ENCODE measurements around the gene FAM43A.
A peak's percentile ranks its signal among the peaks of the same experiment; 100 is the strongest.

FAM43A gene

GRCh38 chr3:194720048-194720447 lies 34.4 kb downstream of the FAM43A start:
- H3K9me3 ChIP-seq (ENCODE audit: insufficient read depth, low read length): no peaks in the 10 kb centered on the region

GRCh38 chr3:194723846-194724618 lies 38.3 kb downstream of the FAM43A start:
- no peak for DNase-seq (ENCODE audit: low read depth, low spot score)
- no peak overlapping the region for H3K4me3 ChIP-seq (ENCODE audit: insufficient read length, low read depth)
- peaks cover 3% of the 10 kb centered on the region for H3K4me1 ChIP-seq (ENCODE audit: insufficient read depth, insufficient read length)
- no peaks in the 10 kb centered on the region for H3K9me3 ChIP-seq (ENCODE audit: insufficient read depth, low read length)
- TF ChIP-seq SUZ12 (IDR thresholded peaks at IDR 0.05; ENCODE audit: extremely low read depth, insufficient read depth, insufficient read length) (no peak), YY1 (IDR thresholded peaks at IDR 0.05; ENCODE audit: insufficient read depth, insufficient read length) (no peak), ZNF274 (IDR thresholded peaks at IDR 0.05; ENCODE audit: low read depth, low read length) (no peak)
- no peaks in the 10 kb centered on the region for H3K27me3 ChIP-seq (ENCODE audit: insufficient read depth, insufficient read length)
- no peak overlapping the region for H3K9ac ChIP-seq (ENCODE audit: insufficient read length, low read depth)
- H3K36me3 ChIP-seq (ENCODE audit: insufficient read depth, insufficient read length, low read length): no peaks in the 10 kb centered on the region

More at GRCh38 chr3:194720048-194720447, 34.4 kb downstream of the FAM43A start:
- Histone ChIP-seq H3K9ac (ENCODE audit: insufficient read length, low read depth) (no peak overlapping the region), H3K36me3 (ENCODE audit: insufficient read depth, insufficient read length, low read length) (no peaks in the 10 kb centered on the region), H3K27me3 (ENCODE audit: insufficient read depth, insufficient read length) (no peaks in the 10 kb centered on the region), H3K4me1 (ENCODE audit: insufficient read depth, insufficient read length) (no peaks in the 10 kb centered on the region), H3K4me3 (ENCODE audit: insufficient read length, low read depth) (no peak overlapping the region)
- no peak for DNase-seq (ENCODE audit: low read depth, low spot score)
- TF ChIP-seq SUZ12 (IDR thresholded peaks at IDR 0.05; ENCODE audit: extremely low read depth, insufficient read depth, insufficient read length) (no peak), YY1 (IDR thresholded peaks at IDR 0.05; ENCODE audit: insufficient read depth, insufficient read length) (no peak), ZNF274 (IDR thresholded peaks at IDR 0.05; ENCODE audit: low read depth, low read length) (no peak)

GRCh38 chr3:194725346-194725745 lies 39.7 kb downstream of the FAM43A start:
- TF ChIP-seq YY1 (IDR thresholded peaks at IDR 0.05; ENCODE audit: insufficient read depth, insufficient read length): no peak
- TF ChIP-seq SUZ12 (IDR thresholded peaks at IDR 0.05; ENCODE audit: extremely low read depth, insufficient read depth, insufficient read length): no peak
- no peak for TF ChIP-seq ZNF274 (IDR thresholded peaks at IDR 0.05; ENCODE audit: low read depth, low read length)
- no peaks in the 10 kb centered on the region for H3K27me3 ChIP-seq (ENCODE audit: insufficient read depth, insufficient read length)
- H3K4me3 ChIP-seq (ENCODE audit: insufficient read length, low read depth): no peak overlapping the region
- DNase-seq (ENCODE audit: low read depth, low spot score): no peak
- H3K36me3 ChIP-seq (ENCODE audit: insufficient read depth, insufficient read length, low read length): no peaks in the 10 kb centered on the region
- no peak overlapping the region for H3K9ac ChIP-seq (ENCODE audit: insufficient read length, low read depth)
- H3K9me3 ChIP-seq (ENCODE audit: insufficient read depth, low read length): no peaks in the 10 kb centered on the region
- H3K4me1 ChIP-seq (ENCODE audit: insufficient read depth, insufficient read length): peaks cover 3% of the 10 kb centered on the region

GRCh38 chr3:194727435-194728128 lies 41.9 kb downstream of the FAM43A start:
- Histone ChIP-seq H3K27me3 (ENCODE audit: insufficient read depth, insufficient read length) (no peaks in the 10 kb centered on the region), H3K36me3 (ENCODE audit: insufficient read depth, insufficient read length, low read length) (no peaks in the 10 kb centered on the region), H3K4me1 (ENCODE audit: insufficient read depth, insufficient read length) (peaks cover 3% of the 10 kb centered on the region), H3K9ac (ENCODE audit: insufficient read length, low read depth) (peak overlapping the region; percentile 39), H3K9me3 (ENCODE audit: insufficient read depth, low read length) (no peaks in the 10 kb centered on the region), H3K4me3 (ENCODE audit: insufficient read length, low read depth) (no peak overlapping the region)
- TF ChIP-seq YY1 (IDR thresholded peaks at IDR 0.05; ENCODE audit: insufficient read depth, insufficient read length) (no peak), SUZ12 (IDR thresholded peaks at IDR 0.05; ENCODE audit: extremely low read depth, insufficient read depth, insufficient read length) (no peak), ZNF274 (IDR thresholded peaks at IDR 0.05; ENCODE audit: low read depth, low read length) (no peak)
- no peak for DNase-seq (ENCODE audit: low read depth, low spot score)

- Histone ChIP-seq H3K9ac (ENCODE audit: insufficient read length, low read depth) (no peak overlapping the region), H3K4me1 (ENCODE audit: insufficient read depth, insufficient read length) (peaks cover 3% of the 10 kb centered on the region), H3K9me3 (ENCODE audit: insufficient read depth, low read length) (no peaks in the 10 kb centered on the region), H3K27me3 (ENCODE audit: insufficient read depth, insufficient read length) (no peaks in the 10 kb centered on the region), H3K4me3 (ENCODE audit: insufficient read length, low read depth) (no peak overlapping the region), H3K36me3 (ENCODE audit: insufficient read depth, insufficient read length, low read length) (no peaks in the 10 kb centered on the region)
- TF ChIP-seq SUZ12 (IDR thresholded peaks at IDR 0.05; ENCODE audit: extremely low read depth, insufficient read depth, insufficient read length) (no peak), YY1 (IDR thresholded peaks at IDR 0.05; ENCODE audit: insufficient read depth, insufficient read length) (no peak), ZNF274 (IDR thresholded peaks at IDR 0.05; ENCODE audit: low read depth, low read length) (no peak)
- DNase-seq (ENCODE audit: low read depth, low spot score): no peak
These were observed 43.3 kb downstream of the FAM43A start for GRCh38 chr3:194728986-194729385.

GRCh38 chr3:194730365-194730764 lies 44.7 kb downstream of the FAM43A start:
- TF ChIP-seq ZNF274 (IDR thresholded peaks at IDR 0.05; ENCODE audit: low read depth, low read length): no peak
- no peak for TF ChIP-seq YY1 (IDR thresholded peaks at IDR 0.05; ENCODE audit: insufficient read depth, insufficient read length)
- no peak for TF ChIP-seq SUZ12 (IDR thresholded peaks at IDR 0.05; ENCODE audit: extremely low read depth, insufficient read depth, insufficient read length)
- Histone ChIP-seq H3K9me3 (ENCODE audit: insufficient read depth, low read length) (0 out of 2 replicates have a peak, but pooled peaks cover 2% of the 10 kb centered on the region), H3K4me3 (ENCODE audit: insufficient read length, low read depth) (no peak overlapping the region), H3K9ac (ENCODE audit: insufficient read length, low read depth) (no peak overlapping the region), H3K27me3 (ENCODE audit: insufficient read depth, insufficient read length) (no peaks in the 10 kb centered on the region), H3K4me1 (ENCODE audit: insufficient read depth, insufficient read length) (peaks cover 3% of the 10 kb centered on the region), H3K36me3 (ENCODE audit: insufficient read depth, insufficient read length, low read length) (no peaks in the 10 kb centered on the region)
- no peak for DNase-seq (ENCODE audit: low read depth, low spot score)

- Histone ChIP-seq H3K36me3 (ENCODE audit: insufficient read depth, insufficient read length, low read length) (no peaks in the 10 kb centered on the region), H3K9me3 (ENCODE audit: insufficient read depth, low read length) (0 out of 2 replicates have a peak, but pooled peaks cover 3% of the 10 kb centered on the region), H3K27me3 (ENCODE audit: insufficient read depth, insufficient read length) (peaks cover 9% of the 10 kb centered on the region), H3K9ac (ENCODE audit: insufficient read length, low read depth) (no peak overlapping the region), H3K4me3 (ENCODE audit: insufficient read length, low read depth) (no peak overlapping the region), H3K4me1 (ENCODE audit: insufficient read depth, insufficient read length) (peaks cover 3% of the 10 kb centered on the region)
- DNase-seq (ENCODE audit: low read depth, low spot score): no peak
- no peak for TF ChIP-seq ZNF274 (IDR thresholded peaks at IDR 0.05; ENCODE audit: low read depth, low read length)
- no peak for TF ChIP-seq YY1 (IDR thresholded peaks at IDR 0.05; ENCODE audit: insufficient read depth, insufficient read length)
- no peak for TF ChIP-seq SUZ12 (IDR thresholded peaks at IDR 0.05; ENCODE audit: extremely low read depth, insufficient read depth, insufficient read length)
These were observed 45.9 kb downstream of the FAM43A start for GRCh38 chr3:194731506-194732073.
